ENCODE measurements around the gene ARMC7.

GRCh38 chr17:75090871-75091854, 18.6 kb upstream of the ARMC7 start:
- TF ChIP-seq POLR2AphosphoS5 (IDR thresholded peaks at IDR 0.05) (no peak), POLR2A (IDR thresholded peaks at IDR 0.05; ENCODE audit: low read depth) (no peak)

All from esophagus muscularis mucosa (tissue), 2 donors.